Muscle of arm (tissue), 12 donors: Measurements from ENCODE around the gene SLC4A1AP. TPM values are rescaled to one million over a fixed set of nuclear protein-coding genes. Genes with fewer than 3 reads are reported as not detected.
A peak's percentile ranks its signal among the peaks of the same experiment; 100 is the strongest.

ENCODE experiments used
- DNase-seq: peaks from one replicate; pipeline ENCODE4 v3.0.0-alpha.2; 2013
- polyA plus RNA-seq, 12 donors: library from polyadenylated mRNA; unstranded; fragments of 120-200 nt; gene quantifications; one replicate each; pipeline ENCODE4 v1.2.1, GENCODE V29; 2013; ENCODE audit not compliant: insufficient read length in 12 of 12

Gene SLC4A1AP
- polyA plus RNA-seq, 12 donors = 23.8 to 30.1 (median 25.4) TPM; not detected in 1

DNA sequence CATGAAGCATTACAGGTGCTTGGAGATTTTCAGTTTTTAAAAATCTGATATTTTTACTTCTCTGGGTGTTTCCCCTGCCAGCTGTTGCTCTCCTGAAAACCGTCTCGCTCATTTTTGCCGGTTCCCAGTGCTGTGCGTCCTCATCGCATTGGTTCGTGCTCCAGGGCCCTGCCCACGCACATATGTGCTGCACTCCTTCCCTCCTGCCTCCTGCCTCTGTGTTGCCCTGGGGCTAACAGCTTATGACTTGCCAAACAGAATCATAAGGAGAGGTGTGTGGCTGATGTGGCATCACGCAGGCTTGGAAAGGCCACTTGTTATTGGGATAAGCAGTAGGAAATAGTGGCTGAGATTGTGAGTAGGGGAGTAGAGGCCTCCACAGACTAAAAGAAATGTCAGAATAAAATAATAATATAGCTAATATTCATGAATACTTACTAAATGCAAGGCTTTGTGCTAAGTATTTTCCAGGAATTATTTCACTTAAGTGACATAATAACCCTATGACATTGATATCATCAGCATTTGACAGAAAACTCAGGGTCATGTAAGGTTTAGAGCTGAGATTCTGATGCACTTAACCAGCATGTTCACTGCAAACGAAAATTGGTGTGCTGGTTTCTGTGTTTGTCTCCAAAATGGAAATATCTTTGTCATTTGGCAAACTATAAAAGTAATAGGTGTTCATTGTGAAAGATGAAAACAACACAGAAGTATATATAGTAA lies 53.5 kb downstream of the SLC4A1AP start:
- DNase-seq = no peak

DNA sequence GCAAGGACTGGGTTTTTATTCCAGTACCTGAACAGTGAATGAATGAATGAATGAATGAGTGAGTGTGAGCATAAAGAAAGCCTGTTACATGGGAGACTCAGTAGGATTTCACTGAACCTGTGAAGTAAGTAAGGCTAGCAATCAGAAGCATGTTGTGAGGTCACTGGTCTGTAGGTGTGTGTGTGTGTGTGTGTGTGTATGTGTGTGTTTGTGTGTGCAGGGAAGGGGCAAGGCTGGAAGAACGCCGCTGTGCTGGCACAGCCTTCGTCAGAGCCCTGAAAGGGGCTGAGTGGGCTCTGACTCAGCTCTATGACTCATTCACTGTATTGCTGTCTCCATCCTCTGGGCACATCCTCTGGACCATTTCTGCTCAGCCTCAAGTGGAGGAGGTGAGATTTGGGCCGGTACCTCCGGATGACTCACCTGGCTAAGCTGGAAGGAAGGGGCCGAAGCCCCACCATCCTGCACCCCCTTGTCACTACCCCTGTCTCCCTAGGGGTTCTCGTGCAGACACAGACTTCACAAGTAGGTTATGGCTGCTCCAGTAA lies 56.4 kb downstream of the SLC4A1AP start:
- no peak for DNase-seq

DNA sequence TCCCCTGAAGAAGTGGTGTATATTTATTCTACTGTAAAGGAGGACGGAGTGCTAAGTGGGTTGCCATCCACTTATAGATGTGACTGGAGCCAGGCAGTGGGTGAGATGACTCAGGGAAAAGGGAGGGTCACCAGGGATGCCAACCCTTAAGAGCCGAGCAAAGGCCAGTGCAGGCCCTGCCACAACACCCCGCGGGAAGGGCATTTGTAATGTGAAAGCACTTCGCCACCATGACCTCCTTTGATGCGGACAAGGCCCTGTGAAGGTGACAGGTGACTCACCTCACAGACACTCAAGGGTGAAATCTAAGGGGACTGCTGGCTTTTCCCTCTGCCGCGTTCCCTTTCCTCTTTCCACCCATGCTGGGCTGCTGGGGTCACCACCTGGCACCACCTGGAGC lies 57.6 kb downstream of the SLC4A1AP start:
- DNase-seq = no peak

- DNase-seq = no peak
Observed at GRCh38 chr2:27721884-27722485, 58.3 kb downstream of the SLC4A1AP start.

GRCh38 chr2:27723372-27724144 lies 59.9 kb downstream of the SLC4A1AP start:
- peak; percentile 46 for DNase-seq

DNA sequence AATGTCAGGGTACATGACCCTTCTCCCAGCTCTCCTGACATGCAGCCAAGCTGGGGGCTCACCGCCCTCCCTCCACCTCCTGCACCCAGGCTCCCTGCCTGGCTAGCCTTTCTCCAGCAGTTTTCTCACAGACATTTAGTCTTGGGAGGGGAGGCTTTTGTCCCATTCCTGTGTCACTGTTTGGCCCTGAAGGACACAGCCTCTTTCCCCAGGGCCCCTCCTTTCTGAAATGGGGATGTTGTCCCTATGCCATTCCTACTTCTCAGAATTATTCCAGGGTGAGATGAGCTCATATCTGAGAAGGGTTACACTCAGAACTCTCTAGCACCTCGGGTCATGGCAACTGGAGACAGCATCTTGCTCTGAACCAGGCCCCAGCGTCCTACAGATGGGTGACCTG lies 60.5 kb downstream of the SLC4A1AP start:
- no peak for DNase-seq

DNA sequence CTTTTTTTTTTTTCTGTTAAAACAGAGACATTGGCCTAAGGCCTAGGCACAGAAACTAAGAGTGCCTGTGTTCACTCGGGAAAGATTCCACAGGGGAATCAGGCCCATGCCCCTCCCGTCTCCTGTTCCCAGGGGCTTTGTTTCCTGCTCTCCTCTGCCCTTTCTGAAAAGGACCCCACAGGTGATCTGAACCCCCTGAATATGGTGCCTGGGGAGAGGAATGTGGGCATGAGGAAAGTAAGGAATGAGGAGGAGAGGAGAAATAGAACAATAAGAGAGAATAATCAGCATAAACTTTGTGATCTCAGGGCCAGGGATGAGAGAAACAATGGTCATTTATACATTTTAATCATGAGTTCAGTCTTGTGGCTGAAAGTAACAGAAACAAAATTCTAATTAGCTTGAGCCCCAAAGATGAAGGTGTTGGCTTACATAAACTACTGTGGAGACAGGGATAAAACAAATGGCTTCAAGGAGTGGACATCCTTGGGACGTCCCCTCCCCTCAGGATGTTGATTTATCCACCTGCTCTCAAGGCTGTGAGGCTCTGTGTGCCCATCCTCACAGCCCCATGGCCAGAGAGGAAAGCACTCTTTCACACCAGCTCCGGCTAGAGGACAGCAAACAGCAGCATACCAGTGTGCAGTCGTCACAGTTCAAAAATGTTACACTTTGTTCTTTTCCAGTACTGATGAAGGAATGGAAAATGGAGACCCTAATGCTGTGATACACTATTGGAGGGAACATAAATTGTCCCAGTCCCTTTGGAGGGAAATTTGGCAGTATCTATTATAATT lies 61.4 kb downstream of the SLC4A1AP start:
- peak; percentile 26 for DNase-seq

DNA sequence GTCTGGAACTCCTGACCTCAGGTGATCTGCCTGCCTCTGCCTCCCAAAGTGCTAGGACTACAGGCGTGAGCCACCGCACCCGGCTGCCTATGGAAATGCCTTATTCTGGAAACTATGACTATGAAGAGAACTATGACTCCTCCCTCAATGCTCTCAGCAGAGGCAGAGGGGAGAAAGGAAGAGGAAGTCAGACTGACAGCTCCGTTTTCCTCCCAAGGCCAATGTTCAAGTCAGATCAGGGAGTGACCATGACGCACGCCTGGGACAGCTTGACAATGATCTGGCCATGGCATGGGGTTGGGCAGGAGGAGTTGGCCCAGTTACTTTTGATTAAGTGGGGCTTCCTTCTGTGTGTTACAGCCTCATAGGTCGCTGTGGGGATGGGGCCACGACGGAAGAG lies 63.6 kb downstream of the SLC4A1AP start:
- DNase-seq = no peak

DNA sequence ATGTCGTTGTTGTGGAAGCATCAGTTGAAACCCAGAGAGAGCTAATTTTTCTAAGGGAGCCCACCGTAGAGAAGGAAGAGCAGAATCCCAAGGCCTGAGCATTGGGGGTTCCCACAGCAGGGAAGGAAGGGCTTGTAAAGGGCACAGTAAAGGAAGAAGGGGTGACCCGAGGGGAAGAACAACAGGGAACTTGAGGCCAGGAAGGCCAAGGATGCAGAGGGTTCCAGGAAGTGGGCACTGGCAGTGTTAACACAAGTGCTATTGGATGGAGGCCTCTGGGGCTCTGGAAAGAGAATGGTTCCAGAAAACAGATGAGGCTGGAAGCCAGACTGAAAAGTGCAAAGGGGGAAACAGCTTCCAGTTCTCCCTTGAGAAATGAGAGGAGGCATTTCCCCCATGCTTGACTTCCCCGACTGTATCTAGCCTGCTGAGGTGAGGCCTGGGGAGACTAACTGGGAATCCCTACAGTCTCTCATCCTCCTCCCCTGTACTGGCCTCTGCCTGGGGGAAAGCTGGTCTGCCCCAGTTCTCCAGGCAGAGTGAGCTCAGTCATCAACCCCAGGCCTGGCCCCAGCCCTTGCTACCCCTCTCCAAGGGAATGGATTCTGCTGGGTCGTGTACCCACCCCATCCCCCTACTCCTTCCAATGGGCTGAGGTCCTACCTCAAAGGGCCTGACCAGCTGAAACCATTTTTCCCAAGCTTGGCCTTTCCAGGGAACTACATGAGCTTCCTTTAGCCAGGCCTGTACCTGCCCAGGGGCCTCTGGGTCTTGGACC lies 64.6 kb downstream of the SLC4A1AP start:
- DNase-seq = no peak

DNA sequence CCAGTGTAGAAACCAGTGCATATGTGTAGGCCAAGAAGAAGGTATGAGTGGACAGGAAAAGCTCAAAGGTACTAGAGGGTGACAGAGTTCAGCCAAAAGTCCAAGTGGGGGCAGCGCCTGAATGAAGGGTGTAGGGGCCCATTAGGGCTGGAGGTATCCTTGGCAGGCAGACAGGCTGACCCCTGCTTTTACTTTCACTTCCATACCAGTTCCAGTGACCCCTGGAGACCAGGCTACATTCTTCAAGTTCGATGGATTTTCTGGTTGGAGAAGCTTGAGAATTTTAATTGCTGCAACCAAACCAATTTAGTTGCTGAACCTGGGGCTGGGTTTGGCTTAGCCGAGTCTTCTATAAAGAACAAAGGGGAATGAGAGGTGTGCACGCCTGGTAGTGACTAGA lies 65.5 kb downstream of the SLC4A1AP start:
- DNase-seq = no peak

GRCh38 chr2:27729614-27730013 lies 65.9 kb downstream of the SLC4A1AP start:
- DNase-seq = no peak

- DNase-seq = no peak
Observed at GRCh38 chr2:27730261-27730662, 66.6 kb downstream of the SLC4A1AP start.

DNA sequence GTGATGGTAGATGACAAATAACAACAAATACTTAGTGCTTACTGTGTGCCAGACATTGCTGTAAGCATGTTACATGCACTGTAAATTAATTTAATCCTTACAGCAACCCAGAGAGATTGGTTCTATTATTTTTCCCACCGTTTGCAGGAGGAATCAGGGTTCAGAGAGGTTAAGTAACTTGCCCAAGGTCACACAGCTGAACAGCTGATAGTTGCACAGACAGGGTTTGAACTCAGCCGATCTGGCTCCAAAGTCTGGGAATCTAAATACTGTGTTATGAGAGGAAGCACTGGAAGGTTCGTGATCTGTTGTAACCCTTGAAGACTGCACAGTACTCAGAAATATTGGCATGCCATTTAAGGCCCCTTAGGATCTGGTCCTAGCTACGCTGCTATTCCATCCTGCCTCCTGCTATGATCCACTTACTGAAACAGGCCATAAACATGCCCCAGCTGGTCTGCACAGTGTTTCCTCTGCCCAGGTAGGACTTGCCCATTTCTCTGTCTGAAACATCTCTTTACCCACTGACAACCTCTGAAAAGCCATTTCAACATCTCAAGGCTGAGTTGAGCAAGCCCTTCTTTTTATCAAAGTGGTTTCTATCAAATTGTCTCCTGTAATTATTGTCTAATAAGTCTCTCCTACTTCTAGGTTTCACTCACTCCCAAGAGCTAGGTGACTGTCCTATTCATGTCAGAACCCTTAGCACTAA lies 67.4 kb downstream of the SLC4A1AP start:
- no peak for DNase-seq

DNA sequence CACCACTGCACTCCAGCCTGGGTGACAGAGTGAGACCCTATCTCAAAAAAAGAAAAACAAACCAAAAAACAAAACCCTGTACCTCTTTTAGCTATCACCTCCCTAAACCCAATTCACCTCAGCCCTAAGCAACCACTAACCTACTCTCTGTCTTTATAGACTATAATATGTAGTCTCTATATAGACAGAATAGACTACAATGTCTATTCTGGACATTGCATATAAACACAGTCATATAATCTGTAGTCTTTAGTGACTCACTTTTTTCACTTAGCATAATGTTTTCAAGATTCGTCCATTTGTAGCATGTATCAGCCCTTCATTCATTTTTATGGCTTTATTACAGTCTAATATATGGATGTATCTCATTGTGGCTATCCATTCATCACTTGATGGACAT lies 70.6 kb downstream of the SLC4A1AP start:
- DNase-seq = no peak

DNA sequence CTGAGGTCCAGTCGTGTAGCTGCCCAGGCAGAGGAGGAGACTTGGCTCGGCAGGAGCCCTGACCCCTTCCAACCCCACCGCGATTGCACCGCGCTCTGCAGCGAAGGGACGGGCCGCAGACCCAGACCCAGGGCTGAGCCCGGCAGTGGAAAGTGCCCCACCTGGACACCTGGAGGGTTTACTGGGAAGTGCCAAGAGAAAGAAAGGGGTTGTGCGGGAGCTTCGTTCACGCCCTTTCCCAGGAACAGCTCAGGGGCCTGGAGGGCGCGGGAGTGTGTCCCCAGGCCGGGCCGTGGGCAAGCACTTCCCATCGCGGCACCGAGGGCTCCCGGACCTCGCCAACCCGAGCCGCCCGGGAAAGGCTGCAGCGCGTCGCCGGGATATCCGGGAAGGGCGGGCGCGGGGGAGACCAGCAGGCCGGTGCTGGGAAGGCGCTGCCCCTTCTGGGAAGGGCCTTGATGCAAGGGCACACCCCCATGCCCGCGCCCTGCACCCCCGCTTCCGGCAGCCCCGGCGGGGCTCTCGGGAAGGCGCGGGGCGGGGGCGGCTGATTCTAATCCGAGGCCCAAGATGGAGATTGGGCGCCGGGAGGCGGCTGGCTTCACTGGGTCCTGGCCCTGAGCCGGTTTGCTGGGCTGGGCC lies 71.7 kb downstream of the SLC4A1AP start:
- peak; percentile 57 for DNase-seq

DNA sequence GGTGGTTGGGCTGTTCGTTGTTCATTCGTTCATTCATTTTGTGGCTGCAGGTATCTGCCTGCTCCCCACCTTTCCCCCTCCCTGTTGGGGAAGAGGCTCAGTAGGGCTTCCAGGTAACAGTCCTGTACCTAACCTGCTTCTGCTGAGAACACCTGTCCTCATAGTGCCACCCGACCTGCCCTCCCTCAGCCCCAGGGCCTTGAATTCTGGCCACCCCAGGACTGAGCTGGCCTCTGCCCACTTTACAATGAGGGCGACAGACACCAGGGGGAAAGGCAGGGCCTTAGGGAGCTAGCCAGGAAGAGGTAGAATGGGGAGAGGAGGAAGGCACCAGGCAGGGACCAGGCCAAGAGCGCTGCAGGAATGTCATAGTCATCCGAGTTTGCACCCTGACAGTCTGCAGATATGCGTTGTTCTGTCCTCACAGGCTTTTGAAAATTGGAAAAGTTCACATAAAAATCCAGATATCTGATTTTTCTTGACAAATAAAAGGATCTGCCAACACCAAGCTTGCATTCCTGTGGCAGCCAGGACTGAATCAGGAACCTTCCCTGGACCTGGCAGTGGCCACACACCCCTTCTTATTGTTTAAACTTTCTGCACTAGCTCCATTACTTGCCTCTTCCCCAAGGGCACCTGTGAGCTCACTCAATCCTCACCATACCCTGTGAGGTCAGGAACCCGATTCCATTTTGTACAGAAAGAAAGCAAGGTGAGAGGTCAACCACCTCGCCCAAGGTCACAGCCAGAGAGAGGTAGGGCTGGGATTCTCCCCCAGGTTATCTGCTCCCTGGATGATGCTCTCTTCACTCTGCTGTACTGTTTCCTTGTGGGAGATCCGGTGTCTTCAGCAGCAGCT lies 72.6 kb downstream of the SLC4A1AP start:
- DNase-seq = no peak

DNA sequence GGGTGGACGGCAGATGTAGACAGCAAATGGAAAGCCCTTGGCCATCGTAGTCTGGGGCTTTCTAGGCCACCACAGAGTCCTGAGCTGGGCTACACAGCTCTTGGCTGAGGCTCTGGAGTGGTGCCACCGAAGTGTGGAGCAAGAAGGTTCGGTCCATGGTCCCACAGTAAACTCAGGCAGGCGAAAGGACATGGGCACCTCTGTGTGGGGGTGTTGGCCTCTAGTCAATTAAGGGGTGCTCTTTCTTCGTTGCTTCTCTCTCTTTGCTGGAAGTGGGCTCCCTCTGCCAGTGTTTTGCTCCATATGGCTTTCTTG lies 73.2 kb downstream of the SLC4A1AP start:
- DNase-seq = no peak

GRCh38 chr2:27737676-27738348 lies 74.1 kb downstream of the SLC4A1AP start:
- no peak for DNase-seq
